AG09309 (cell line): Measurements from ENCODE around the gene BTRC.

Source experiments
- DNase-seq: peaks from one replicate; pipeline ENCODE4 v3.0.0-alpha.2; 2010; ENCODE audit warnings: low read depth
- H3K4me3 ChIP-seq: 2 replicates; pipeline ENCODE4 v1.5.1; 2011; ENCODE audit warnings: mild to moderate bottlenecking, low read depth, low read length, moderate library complexity; ENCODE audit not compliant: control insufficient read depth
- TF ChIP-seq, protein P1 (sequence below): IDR thresholded peaks from 2 replicates; pipeline ENCODE4 v1.5.1; 2011; ENCODE audit warnings: mild to moderate bottlenecking, low read depth, low read length, inconsistent platforms; ENCODE audit not compliant: insufficient read depth, control insufficient read depth; ENCODE audit errors: missing control alignments

Gene BTRC

DNA sequence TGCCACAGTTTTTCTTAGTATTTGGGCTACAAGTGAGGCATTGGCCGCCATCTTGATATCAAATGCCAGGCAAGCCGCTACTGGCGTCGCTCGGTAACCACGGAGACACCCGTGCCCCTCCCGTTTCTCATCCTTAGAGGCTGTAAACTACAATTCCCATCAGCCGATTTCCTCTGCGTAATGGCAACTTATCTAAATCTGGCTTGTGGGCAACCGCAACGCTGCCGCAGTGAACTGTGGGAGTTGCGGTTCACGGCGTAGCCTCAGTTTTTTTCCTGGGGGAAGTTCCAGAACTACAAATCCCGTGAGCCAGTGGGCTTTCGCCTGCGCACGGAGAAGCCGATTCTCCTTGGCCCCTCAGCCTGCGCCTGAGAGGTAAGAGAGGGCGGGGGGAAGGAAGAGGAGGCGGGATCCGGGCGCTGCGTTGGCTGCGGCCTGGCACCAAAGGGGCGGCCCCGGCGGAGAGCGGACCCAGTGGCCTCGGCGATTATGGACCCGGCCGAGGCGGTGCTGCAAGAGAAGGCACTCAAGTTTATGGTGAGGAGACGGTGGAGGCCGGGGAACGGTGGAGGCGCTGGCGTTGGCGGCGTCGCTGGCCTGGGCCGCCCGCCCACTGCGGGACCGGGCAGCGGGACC, at the start of gene BTRC:
TSS of gene BTRC (plus strand) at position 474 of the 636 bp plus-strand sequence. CDS start at position 490, 16 bp downstream.
- TF ChIP-seq, protein P1, sequence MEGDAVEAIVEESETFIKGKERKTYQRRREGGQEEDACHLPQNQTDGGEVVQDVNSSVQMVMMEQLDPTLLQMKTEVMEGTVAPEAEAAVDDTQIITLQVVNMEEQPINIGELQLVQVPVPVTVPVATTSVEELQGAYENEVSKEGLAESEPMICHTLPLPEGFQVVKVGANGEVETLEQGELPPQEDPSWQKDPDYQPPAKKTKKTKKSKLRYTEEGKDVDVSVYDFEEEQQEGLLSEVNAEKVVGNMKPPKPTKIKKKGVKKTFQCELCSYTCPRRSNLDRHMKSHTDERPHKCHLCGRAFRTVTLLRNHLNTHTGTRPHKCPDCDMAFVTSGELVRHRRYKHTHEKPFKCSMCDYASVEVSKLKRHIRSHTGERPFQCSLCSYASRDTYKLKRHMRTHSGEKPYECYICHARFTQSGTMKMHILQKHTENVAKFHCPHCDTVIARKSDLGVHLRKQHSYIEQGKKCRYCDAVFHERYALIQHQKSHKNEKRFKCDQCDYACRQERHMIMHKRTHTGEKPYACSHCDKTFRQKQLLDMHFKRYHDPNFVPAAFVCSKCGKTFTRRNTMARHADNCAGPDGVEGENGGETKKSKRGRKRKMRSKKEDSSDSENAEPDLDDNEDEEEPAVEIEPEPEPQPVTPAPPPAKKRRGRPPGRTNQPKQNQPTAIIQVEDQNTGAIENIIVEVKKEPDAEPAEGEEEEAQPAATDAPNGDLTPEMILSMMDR: no peak
- peak within 1 kb of the TSS; percentile 82 for H3K4me3 ChIP-seq
- peak; percentile 98 for DNase-seq

DNA sequence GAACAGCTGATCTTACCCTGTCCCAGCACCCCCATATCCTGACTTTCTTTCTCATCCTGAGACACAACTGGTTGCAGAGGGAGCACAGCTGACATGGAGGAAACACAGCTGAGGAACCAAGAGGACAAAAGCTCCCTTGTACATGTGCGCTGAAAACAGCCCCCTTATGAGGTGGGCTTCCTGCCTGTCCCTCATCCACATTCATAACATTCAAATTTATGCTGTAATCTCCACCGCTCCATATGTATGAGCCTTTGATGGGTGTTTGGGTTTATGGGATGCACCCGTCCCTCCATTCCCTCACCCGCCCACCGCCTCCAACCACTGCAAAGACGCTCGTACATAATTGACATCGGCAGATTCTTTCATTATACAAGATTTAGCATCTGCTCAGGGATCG, 49.6 kb upstream of the BTRC start:
- TF ChIP-seq, protein P1: no peak
- H3K4me3 ChIP-seq: no peak overlapping the region
- no peak for DNase-seq

GRCh38 chr10:101305320-101306241, 48.4 kb upstream of the BTRC start:
- TF ChIP-seq, protein P1: no peak
- no peak overlapping the region for H3K4me3 ChIP-seq
- DNase-seq: no peak

DNA sequence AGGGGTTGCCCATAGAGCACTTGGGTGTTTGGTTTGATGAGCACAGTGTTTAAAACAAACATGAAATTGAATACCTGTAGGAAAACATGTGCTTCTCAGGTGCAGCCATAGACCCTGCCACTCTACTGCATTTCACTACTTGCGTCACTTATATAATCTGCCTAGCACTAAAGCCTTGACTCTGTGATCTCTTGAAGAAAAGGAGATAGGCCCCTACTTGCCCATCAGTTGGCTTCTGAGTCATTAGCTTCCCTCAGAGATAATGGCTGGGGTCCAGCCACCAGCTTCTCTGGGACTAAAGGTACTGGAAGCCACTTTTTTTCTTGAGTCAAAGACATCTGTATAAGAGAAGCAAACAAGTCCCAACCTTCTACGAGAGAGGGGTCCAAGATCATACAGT, 45.9 kb upstream of the BTRC start:
- no peak for DNase-seq
- no peak overlapping the region for H3K4me3 ChIP-seq

GRCh38 chr10:101310529-101311184, 43.3 kb upstream of the BTRC start:
- TF ChIP-seq, protein P1: no peak
- no peak overlapping the region for H3K4me3 ChIP-seq
- DNase-seq: no peak

More for the DNA sequence above, 45.9 kb upstream of the BTRC start:
- TF ChIP-seq, protein P1: no peak

DNA sequence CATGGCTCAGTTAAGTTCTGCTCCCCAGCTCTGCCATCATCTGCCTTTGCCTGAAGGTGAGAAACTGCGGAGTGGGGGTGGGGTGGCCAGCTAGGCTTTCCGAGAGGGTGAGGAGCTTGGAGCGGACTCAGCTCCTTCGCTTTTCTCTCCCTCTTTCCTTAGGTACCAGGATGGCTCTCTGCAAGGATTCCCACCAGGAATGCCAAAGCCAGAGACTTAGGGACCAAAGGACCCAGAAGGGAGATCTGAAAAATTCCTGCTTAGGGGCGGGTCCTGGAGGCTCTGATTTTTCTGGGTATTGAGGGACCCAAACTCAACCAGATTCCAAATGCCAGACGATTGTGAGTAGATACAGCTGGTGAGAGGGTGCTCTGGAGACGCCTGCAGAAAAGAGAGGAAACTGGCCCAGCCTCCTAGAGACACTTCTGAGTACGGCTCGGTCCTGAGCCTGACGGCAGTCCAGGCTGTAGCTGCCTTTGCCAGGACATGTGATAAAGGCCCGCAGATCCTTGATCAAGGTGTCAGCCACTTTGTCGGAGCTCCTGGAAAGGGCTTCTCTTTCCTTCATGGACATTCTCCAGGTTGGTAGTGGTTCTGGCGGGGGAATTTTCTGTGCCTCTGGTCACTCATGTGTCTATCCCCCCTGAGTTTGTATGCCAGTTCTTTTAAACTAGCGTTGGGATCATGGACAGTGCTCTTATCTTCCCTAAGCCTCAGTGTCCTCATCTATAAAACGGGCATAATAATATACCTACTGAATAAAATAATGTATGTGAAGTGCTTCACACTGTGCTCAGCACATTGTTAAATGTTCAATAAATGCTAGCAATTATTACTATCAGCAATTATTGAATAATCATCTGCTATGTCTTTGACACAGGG, 42.5 kb upstream of the BTRC start:
- TF ChIP-seq, protein P1: no peak
- no peak for DNase-seq
- H3K4me3 ChIP-seq: no peak overlapping the region
